ENCODE measurements around the gene FUBP3.
"Not testable (repeated sequence)": the region's sequence is repeated elsewhere in the genome, so short reads cannot be mapped to it uniquely, and the experiment has no call there.

GRCh38 chr9:130685945-130686344, 106.6 kb downstream of the FUBP3 start:
- not testable (repeated sequence) for TF ChIP-seq CTCF, POLR2A (IDR thresholded peaks at IDR 0.05)
